ENCODE measurements around the gene JOSD1.

JOSD1 gene

GRCh38 chr22:38712486-38713207 is 11.9 kb upstream of the JOSD1 start:
- DNase-seq (ENCODE audit: low spot score) = no peak

- no peak for DNase-seq (ENCODE audit: low spot score)
Observed at GRCh38 chr22:38710866-38711265, 10.1 kb upstream of the JOSD1 start.

GRCh38 chr22:38710351-38710750 is 9.6 kb upstream of the JOSD1 start:
- no peak for DNase-seq (ENCODE audit: low spot score)

DNA sequence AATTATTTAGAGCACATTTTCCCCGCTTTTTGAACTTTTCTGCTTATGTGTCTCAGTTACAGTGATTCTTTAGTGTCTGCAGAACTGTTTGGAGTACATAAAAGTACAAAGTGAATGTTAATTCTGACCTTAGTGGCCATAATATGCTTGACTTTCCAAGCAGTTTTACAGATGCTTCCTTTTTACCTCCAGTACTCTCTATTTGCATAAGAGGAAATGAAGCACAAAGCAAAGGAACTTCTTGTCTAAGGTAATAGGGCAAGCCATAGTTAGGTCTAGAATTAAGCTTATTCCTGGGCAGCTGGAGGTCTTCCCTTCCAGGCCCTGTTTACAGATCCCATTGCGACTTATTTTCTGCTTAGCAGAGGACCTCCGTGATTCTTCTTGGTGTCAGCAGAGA is 8.6 kb upstream of the JOSD1 start:
- no peak for DNase-seq (ENCODE audit: low spot score)

DNA sequence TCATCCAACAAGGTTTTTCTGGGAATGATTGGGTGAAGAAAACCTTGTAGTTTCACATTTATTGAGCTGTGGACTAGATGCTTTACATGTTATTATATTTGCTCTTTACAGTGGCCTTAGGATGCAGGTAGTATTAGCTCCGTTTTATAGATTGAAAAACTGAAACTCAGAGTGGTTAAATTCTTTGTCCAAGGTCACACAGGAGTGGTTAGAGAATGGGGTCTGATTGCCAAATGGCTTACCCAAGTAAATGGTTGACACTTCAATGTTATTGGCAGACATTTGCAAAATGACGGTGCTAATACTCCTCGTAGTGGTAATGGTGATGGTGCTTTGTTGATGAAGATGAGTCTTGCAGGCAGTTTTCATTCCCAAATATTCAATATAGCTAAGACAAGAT is 7.2 kb upstream of the JOSD1 start:
- no peak for DNase-seq (ENCODE audit: low spot score)

DNA sequence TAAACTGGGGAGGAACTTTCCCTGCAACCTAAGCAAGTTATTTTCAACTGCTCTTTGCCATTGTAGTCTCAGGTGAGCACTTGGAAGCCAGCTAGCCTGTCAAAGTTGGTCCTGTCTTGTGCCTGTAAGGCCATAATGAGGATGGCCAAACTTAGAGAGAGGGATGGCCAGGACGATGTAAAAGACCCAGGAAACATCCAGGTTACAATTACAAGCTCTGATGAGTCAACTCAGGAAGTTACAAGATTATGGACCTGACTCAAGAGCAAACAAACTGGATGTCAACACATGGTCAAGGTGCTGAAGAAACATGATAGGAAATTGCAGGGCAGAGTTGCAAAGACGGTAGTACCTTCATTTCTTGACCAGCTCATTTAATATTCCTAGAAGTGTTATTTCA is 6.6 kb upstream of the JOSD1 start:
- DNase-seq (ENCODE audit: low spot score) = peak; percentile 48

DNA sequence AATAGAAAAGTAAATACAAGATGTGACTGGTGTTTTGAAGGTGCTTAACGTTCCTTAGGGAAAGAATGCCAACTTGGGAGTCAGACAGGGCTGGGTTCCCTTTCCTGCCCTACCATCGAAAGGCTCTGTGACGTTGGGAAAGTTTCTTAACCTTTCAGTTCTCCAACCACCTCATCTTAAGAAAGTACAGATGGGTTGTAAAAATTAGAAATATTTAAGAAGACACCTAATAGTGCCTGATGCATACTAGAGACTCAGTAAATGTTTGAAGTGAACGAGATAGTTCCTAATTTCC is 6.1 kb upstream of the JOSD1 start:
- DNase-seq (ENCODE audit: low spot score) = no peak

DNA sequence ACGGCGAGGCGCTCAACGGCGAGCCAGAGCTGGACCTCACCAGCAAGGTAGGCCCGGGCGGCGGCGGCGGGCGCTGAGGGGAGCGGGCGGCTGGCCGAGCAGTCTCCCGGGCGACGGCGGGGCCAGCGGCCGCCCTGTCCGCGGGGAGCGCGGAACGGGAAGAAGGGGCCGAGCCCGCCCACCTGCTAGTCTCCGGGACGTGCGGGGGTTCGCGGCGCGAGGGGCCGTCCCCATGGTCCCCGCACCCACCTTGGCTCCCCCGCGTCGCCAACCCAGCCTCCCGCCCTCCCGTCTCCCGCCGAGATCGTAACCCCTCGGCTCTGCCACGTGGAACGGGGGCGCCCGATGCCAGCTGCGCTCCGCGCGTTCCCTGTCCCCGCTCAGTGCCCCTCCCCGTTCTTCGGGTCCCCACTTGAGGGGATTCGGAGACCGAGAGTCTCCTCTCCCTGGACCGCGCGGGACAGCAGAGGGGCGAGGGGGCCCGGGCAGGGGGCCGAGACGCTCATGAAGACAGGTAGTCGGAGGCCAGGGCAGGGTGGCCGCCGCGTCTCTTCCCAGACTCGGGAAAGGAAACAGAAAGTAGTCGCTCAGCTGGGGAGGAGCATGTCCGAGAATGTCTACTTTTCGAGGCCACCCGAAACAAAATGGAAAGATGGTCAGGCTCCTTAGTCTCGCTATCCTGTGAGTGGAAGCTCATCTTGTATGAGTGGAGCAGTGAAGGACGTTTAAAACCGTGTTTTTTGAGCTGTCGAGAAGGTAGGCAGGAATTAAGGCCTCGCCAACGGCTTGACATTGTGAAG is 5.6 kb upstream of the JOSD1 start:
- DNase-seq (ENCODE audit: low spot score) = no peak

DNA sequence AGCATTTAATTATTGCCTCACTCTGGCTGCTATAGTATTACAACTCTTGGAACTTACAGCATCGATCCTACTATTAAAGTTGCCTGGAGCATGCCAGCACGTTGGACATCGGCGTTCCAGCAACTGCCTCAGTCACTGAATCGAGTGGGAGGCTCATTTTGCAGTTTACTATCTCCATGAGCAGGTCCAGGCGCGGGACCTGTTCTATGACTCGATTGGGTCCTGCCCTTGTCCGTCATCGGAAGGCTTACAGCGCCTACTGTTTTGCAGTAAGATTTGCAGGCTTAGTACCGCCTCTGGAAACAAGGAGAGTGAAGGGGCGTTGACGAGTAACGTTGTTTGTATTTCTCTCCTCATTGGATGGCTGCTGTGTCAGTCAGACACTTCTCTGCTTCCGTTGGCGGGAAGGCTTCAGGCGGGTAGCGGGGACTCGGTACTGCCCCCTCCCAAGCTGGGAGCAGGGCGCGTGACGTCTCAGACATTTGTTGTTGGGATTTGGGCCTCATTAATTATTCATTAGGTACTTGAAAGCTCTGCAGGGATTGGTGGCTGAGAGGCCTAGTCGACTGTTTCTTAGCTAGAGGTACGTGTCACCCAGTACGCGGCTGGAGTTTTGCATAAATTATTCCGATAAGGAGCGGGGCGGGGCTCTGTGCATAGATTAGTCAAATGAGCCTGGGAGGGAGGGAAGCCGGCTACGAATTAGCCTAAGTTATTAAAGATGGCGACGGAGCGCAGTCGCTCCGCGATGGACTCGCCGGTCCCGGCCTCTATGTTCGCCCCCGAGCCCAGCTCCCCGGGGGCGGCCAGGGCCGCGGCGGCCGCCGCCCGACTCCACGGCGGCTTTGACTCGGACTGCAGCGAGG is 4.7 kb upstream of the JOSD1 start, which contains the start of gene GTPBP1:
Gene GTPBP1 (plus strand): TSS at position 710 of the 866 bp plus-strand sequence. CDS start 12 bp downstream, at position 722.
- peak; percentile 100 for DNase-seq (ENCODE audit: low spot score)

DNA sequence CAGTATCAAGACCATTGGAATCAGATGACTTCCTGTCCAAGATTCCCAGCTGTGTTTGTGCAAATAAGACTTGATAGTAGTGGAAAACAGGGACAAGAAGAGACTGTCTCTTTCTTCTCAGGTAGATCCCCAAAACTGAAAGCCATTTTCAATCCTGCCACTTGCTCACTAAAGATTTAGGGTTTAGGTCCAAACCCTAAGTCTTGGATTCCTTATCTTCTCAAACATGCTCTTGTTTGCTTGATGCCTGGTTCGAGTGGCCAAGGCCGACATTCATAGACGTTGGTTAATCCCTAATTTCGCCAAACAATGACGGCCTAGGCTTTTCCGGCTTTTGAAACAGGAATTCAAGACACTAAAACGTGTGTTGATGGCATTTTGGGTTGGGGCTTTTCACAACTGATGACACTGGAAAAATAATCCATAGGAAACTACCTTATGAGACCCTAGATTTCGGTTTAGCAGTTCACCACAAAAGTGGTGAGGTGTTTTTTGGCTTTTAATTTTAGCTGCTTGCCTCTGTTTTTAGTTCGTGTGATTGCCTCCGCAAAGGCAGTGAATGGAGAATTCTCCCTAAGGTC is 4.0 kb upstream of the JOSD1 start:
- DNase-seq (ENCODE audit: low spot score) = no peak

DNA sequence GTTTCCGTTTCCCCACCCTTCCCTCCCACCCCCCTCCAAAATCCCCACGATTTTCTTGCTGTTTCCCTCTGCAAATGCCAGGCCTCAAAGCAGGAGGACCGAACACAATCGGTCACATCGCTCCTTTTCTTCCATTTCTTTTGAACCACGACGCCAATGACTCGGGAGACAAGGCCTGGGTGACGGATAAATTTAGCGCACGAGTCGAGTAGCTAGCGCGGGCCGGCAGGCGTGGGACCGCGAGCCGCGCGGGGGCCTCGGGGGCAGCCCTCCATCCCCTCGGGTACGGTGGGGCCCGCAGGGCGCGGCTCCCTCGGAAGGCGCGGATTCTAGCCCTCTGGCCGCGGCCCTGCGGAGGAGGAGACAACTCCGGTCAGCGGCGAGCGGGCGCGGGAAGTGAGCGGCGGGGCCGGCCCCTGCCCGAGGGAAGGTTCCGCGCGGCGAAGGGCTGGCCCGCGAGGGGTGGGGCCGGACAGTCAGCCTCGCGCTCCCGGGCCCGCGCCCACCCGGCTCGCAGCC is 414 bp downstream of the JOSD1 start:
- no peak for DNase-seq (ENCODE audit: low spot score)

DNA sequence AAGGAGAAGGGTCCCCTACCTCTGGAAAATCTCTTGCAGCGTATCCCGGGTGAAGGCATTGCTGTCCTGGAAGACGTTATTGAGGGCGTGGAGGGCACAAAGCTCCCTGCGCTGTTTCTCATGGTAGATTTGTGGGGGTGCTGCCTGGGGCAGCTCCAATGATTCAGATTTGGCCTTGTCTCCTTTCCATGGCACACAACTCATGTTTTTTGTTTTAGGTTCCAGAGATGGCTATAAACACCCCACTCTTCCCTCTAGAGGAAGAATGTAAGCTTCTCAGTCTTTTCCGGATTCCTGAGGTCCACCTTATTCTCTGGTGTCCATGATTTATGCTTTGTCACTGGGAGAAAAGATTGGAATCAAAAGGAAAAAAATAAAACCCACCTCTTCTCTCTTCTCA is 959 bp downstream of the JOSD1 start:
- DNase-seq (ENCODE audit: low spot score) = no peak

DNA sequence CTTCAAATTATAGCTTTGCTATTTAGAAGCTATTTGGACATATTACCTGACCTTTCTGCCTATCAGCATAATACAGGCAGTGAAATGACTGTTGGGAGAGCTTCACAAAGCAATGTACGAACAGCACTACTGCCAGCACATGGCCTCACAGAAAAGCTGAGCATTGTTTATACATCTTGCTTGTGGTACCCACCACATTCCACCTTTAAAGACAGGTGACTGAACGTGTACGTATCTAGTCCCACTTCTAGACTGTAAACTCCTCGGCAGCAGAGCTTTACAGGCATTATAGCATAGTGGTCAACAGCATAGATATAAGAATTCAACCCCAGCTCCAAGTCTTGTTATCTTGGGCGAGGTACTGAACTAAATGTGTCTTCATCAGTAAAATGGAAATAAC is 1.6 kb downstream of the JOSD1 start:
- DNase-seq (ENCODE audit: low spot score) = no peak

- DNase-seq (ENCODE audit: low spot score) = no peak
Observed at GRCh38 chr22:38698407-38699094, 2.2 kb downstream of the JOSD1 start.

- DNase-seq (ENCODE audit: low spot score) = no peak
Observed at GRCh38 chr22:38697425-38698089, 3.2 kb downstream of the JOSD1 start.

GRCh38 chr22:38696606-38697424 is 3.9 kb downstream of the JOSD1 start:
- peak; percentile 62 for DNase-seq (ENCODE audit: low spot score)

DNA sequence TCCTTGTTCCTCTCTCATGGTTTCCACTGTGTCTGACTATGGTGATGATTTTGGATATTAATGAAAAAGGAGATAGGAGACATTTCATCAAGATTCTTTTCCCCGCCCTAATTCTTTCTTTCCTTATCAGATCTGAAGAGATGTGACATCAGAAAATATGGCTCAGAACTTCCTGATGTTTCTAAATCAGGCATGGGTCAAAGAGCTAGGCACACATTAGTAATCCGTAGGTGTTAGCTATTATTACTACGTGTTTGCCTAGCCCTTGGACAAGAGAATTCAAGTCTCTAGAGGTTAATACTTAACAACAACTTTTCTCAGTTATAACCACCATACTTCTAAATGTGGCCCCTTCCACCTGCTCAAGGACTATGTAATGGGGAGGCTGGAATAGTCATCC is 5.8 kb downstream of the JOSD1 start:
- no peak for DNase-seq (ENCODE audit: low spot score)

DNA sequence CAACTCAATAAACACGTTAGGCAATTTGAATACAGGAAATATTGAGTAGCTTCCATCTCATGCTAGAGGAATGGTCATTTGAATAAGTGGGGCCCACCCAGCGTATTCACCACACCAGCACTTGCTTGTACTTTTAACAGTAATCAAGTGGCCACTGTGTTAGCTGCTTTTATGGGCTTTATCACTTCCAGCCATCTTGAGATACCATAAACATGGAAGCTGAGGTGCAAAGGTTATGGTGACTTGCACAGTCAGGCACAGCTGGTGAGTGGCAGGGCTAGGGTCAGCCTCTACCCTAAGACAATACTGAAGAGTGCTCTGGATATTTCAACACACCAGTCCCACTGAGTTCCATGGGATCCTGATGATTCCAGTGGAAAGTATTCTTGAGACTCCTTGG is 6.7 kb downstream of the JOSD1 start:
- no peak for DNase-seq (ENCODE audit: low spot score)

- no peak for DNase-seq (ENCODE audit: low spot score)
Observed at GRCh38 chr22:38689651-38690050, 11.1 kb downstream of the JOSD1 start.

DNA sequence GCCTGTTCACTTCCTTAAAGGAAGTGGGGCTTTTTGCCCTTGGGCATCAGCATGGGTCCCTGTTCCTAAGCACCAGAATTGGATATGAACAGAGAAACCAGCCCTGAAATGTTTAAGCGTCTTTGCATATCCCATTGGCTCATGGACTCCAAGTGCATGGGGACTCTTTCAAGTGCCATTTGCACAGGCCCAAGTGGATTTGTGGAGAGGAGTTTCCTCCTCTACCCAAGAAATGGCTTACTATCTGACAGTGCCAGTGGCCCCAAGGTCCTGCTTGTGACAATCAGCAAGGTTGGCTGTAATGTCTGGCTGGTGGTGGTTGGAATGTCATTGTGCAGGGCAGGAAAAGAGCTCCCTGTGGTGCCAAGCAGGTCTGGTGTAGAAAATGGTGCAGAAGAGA is 15.0 kb downstream of the JOSD1 start:
- no peak for DNase-seq (ENCODE audit: low spot score)

Measured in COLO829 (cell line).